NB4 (cell line): ENCODE measurements around the gene DPP9.

ENCODE experiments used
- DNase-seq: peaks from one replicate; pipeline ENCODE4 v3.0.0; 2010; ENCODE audit warnings: low read depth
- H3K4me3 ChIP-seq: one replicate; pipeline ENCODE4 v1.5.1; 2011; ENCODE audit warnings: mild to moderate bottlenecking, low read depth, low read length, moderate library complexity
- CTCF ChIP-seq: IDR thresholded peaks from one replicate; pipeline ENCODE4 v1.5.1; 2012; ENCODE audit warnings: low read depth, low read length
- MAX ChIP-seq: IDR thresholded peaks from 2 replicates; pipeline ENCODE4 v1.6.1; 2011; ENCODE audit warnings: low read depth, low read length
- MYC ChIP-seq: IDR thresholded peaks from 2 replicates; pipeline ENCODE4 v1.6.1; 2011; ENCODE audit warnings: low read depth, low read length
- POLR2A ChIP-seq: IDR thresholded peaks from 2 replicates; pipeline ENCODE4 v1.6.1; 2011; ENCODE audit warnings: mild to moderate bottlenecking; ENCODE audit not compliant: insufficient read length; ENCODE audit errors: extremely low read depth

Gene DPP9

GRCh38 chr19:4760285-4760650, 36.6 kb upstream of the DPP9 start:
- H3K4me3 ChIP-seq: no peak overlapping the region
- TF ChIP-seq MYC (no peak), MAX (no peak), POLR2A (no peak), CTCF (no peak)

DNA sequence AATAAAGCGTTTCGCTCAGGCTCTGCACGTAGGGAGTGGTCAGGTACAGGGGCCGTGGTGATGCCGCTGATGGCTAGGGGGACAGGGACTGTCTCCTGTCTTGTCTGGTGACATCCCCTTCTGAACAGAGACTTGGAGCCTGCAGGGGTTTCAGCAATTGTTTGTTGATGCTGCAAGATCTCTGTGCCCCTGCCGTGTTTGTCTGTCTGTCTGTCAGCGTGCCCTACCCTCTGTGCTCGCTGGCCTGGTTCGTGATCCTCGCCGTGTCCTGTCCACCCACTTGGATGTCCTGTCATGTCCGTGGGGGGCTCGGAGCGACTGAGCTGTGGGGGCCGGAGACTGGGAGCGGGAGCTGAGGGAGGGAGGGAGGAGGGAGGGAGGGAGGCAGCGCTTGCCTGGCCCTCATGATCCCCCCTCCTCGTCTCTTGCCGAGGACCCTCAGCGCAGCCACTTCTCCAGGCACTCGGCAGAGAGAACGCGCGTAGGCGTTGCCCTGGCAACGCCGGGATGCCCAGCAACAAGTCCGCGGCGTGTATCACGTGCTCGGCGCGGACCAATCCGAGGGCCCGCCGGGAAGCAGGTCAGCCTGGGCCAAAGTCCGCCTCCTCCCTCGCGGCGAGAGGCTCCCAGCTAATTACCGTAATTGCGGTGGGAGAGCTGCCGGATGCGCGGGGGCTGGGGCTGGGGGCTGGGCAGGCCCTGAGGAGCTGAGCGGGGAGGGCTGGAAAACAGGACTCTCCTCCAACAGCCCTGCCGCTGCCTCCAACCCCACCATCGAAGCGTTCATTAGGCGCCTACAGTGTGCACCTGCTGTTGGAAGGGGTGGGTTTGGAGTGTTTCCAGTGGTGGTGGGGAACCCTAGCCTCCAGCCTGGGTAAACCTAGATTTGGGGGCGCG, 36.0 kb upstream of the DPP9 start:
- peak; percentile 93 for TF ChIP-seq MAX
- TF ChIP-seq CTCF: no peak
- peak; percentile 86 for DNase-seq
- no peak overlapping the region for H3K4me3 ChIP-seq

More at GRCh38 chr19:4760285-4760650, 36.6 kb upstream of the DPP9 start:
- DNase-seq: no peak

- H3K4me3 ChIP-seq: no peak overlapping the region
- TF ChIP-seq MAX (no peak), MYC (no peak), CTCF (no peak), POLR2A (no peak)
- DNase-seq: no peak
These were observed 35.0 kb upstream of the DPP9 start for GRCh38 chr19:4758659-4759058.

- H3K4me3 ChIP-seq: no peak overlapping the region
- DNase-seq: no peak
- TF ChIP-seq MYC: no peak
- TF ChIP-seq POLR2A: no peak
- TF ChIP-seq CTCF: no peak
- no peak for TF ChIP-seq MAX
These were observed 34.4 kb upstream of the DPP9 start for GRCh38 chr19:4758082-4758481.

DNA sequence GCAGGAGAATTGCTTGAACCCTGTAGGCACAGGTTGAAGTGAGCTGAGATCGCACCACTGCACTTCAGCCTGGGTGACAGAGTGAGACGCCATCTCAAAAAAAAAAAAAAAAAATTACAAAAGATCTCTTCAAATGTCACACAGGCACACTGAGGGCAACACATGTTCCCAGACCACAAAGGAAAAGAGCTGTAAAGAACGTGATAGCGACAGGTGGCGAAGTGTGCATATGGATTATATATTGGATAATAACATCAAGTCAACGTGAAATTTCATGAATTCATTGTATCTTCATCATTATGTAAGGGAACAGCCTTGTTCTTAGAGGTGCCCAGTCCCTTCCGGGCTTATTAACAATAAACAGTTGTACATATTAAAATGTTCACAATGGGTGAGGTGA, 31.8 kb upstream of the DPP9 start:
- H3K4me3 ChIP-seq: no peak overlapping the region
- TF ChIP-seq CTCF (no peak), MYC (no peak)
- no peak for DNase-seq

GRCh38 chr19:4754248-4754647, 30.6 kb upstream of the DPP9 start:
- peak; percentile 38 for DNase-seq
- H3K4me3 ChIP-seq: no peak overlapping the region
- TF ChIP-seq POLR2A (no peak), CTCF (no peak), MYC (no peak), MAX (no peak)
